IMR-90 (cell line): ENCODE data around the gene ATP9B. TPM values are rescaled to one million over a fixed set of nuclear protein-coding genes. Genes with fewer than 3 reads are reported as not detected.

Experiments used
- ATAC-seq: fragments of 200-7000 bp; cut with Tn5 transposase; 2 replicates; pipeline ENCODE4 v1.9.1; 2020; ENCODE audit warnings: low read depth, mild to moderate bottlenecking, moderate library complexity
- BruUV-seq: library from RNA; stranded (reverse); fragments of 400-500 nt; replicated peaks from 2 replicates; lab custom pipeline; 2021; lab: Mats Ljungman, UMichigan
- CTCF ChIA-PET: fragments of 300-600 bp; formaldehyde crosslinking; extraction: SDS; loops from one replicate; lab custom pipeline; 2021; ENCODE audit warnings: antibody characterized with exemption; lab: Yijun Ruan, JAX
- POLR2A ChIA-PET: fragments of 300-600 bp; sonication (Branson Sonifier 250); formaldehyde crosslinking; loops from one replicate; lab custom pipeline; 2022; ENCODE audit warnings: antibody characterized with exemption; ENCODE audit not compliant: unreplicated experiment; lab: Charles Lee
- DNase-seq: peaks from one replicate; pipeline ENCODE4 v3.0.0; 2013
- H2AFZ ChIP-seq: replicated peaks from 2 replicates; pipeline ENCODE3; 2013; ENCODE audit warnings: low read length, mild to moderate bottlenecking; ENCODE audit not compliant: poor library complexity
- H2AK5ac ChIP-seq: 2 replicates; pipeline ENCODE4 v1.6.1; 2013; ENCODE audit warnings: low read depth, low read length, inconsistent platforms
- H2AK9ac ChIP-seq: replicated peaks from 2 replicates; pipeline ENCODE3; 2013; ENCODE audit warnings: mild to moderate bottlenecking, low read depth, low read length, moderate library complexity; ENCODE audit not compliant: poor library complexity
- H2BK120ac ChIP-seq: 2 replicates; pipeline ENCODE4 v1.6.1; 2013; ENCODE audit warnings: low read depth, low read length, inconsistent platforms
- H2BK15ac ChIP-seq: 3 replicates; pipeline ENCODE4 v1.6.1; 2013; ENCODE audit warnings: low read depth, low read length, inconsistent platforms
- H2BK20ac ChIP-seq: 2 replicates; pipeline ENCODE4 v1.6.1; 2013; ENCODE audit warnings: low read depth, mild to moderate bottlenecking, inconsistent platforms, low read length, moderate library complexity
- H2BK5ac ChIP-seq: 2 replicates; pipeline ENCODE4 v1.6.1; 2013; ENCODE audit warnings: mild to moderate bottlenecking, low read depth, low read length, inconsistent platforms; ENCODE audit not compliant: poor library complexity, severe bottlenecking
- H3K14ac ChIP-seq: replicated peaks from 2 replicates; pipeline ENCODE4 v1.6.1; 2013; ENCODE audit warnings: low read depth, low read length, inconsistent platforms
- H3K18ac ChIP-seq: 2 replicates; pipeline ENCODE4 v1.6.1; 2013; ENCODE audit warnings: low read depth, low read length, control low read depth
- H3K23ac ChIP-seq: 2 replicates; pipeline ENCODE4 v1.6.1; 2013; ENCODE audit warnings: low read depth, low read length, inconsistent platforms
- H3K27ac ChIP-seq: 2 replicates; pipeline ENCODE4 v1.5.1; 2013; ENCODE audit warnings: mild to moderate bottlenecking, control low read depth, low read length; ENCODE audit not compliant: insufficient read depth
- H3K27me3 ChIP-seq: 2 replicates; pipeline ENCODE4 v1.6.1; 2013; ENCODE audit warnings: low read length; ENCODE audit not compliant: control insufficient read depth, insufficient read depth
- H3K36me3 ChIP-seq: 2 replicates; pipeline ENCODE4 v1.6.1; 2013; ENCODE audit warnings: low read length, mixed read lengths; ENCODE audit not compliant: control insufficient read depth, insufficient read depth
- H3K4ac ChIP-seq: 2 replicates; pipeline ENCODE4 v1.6.1; 2013; ENCODE audit warnings: low read depth, low read length, inconsistent platforms
- H3K4me1 ChIP-seq: 2 replicates; pipeline ENCODE4 v1.6.1; 2013; ENCODE audit warnings: low read length, mixed read lengths; ENCODE audit not compliant: control insufficient read depth, insufficient read depth
- H3K4me2 ChIP-seq: 2 replicates; pipeline ENCODE4 v1.6.1; 2013; ENCODE audit warnings: low read depth, mild to moderate bottlenecking, control low read depth, low read length, moderate library complexity
- H3K4me3 ChIP-seq: 2 replicates; pipeline ENCODE4 v1.5.1; 2013; ENCODE audit warnings: low read depth, mild to moderate bottlenecking, control low read depth, low read length, moderate library complexity; ENCODE audit not compliant: insufficient read depth
- H3K56ac ChIP-seq: 2 replicates; pipeline ENCODE4 v1.6.1; 2013; ENCODE audit warnings: low read length, inconsistent platforms; ENCODE audit not compliant: insufficient read depth; ENCODE audit errors: extremely low read depth
- H3K79me1 ChIP-seq, 2 experiments: 2 replicates each; pipeline ENCODE4 v1.6.1; 2013; ENCODE audit warnings: low read length in 2 of 2, inconsistent platforms in 1 of 2, low read depth in 1 of 2
- H3K9ac ChIP-seq: 2 replicates; pipeline ENCODE4 v1.6.1; 2013; ENCODE audit warnings: low read depth, low read length, control low read depth
- H3K9me1 ChIP-seq: 2 replicates; pipeline ENCODE4 v1.6.1; 2013; ENCODE audit warnings: low read length, inconsistent platforms; ENCODE audit not compliant: insufficient read depth
- H3K9me3 ChIP-seq: 2 replicates; pipeline ENCODE4 v1.6.1; 2013; ENCODE audit warnings: low read length; ENCODE audit not compliant: control insufficient read depth, insufficient read depth
- H4K20me1 ChIP-seq: 2 replicates; pipeline ENCODE4 v1.6.1; 2013; ENCODE audit warnings: low read length, inconsistent platforms; ENCODE audit not compliant: insufficient read depth
- H4K5ac ChIP-seq: 2 replicates; pipeline ENCODE4 v1.6.1; 2013; ENCODE audit warnings: mild to moderate bottlenecking, low read depth, low read length, control low read depth
- H4K8ac ChIP-seq, 2 experiments: 2 replicates each; pipeline ENCODE4 v1.6.1; 2013; ENCODE audit warnings: low read depth in 2 of 2, low read length in 2 of 2, control low read depth in 1 of 2, inconsistent platforms in 1 of 2
- H4K91ac ChIP-seq: 2 replicates; pipeline ENCODE4 v1.6.1; 2013; ENCODE audit warnings: low read depth, low read length, inconsistent platforms; ENCODE audit not compliant: insufficient read depth
- BHLHE40 ChIP-seq: fragments of 150-350 bp; IDR thresholded peaks from 2 replicates; pipeline ENCODE4 v1.6.1; 2016; ENCODE audit warnings: mild to moderate bottlenecking, low read depth, low read length
- CEBPB ChIP-seq: IDR thresholded peaks from 2 replicates; pipeline ENCODE4 v1.6.1; 2012; ENCODE audit warnings: low read depth, low read length, improper control_type of control experiment
- CHD1 ChIP-seq: IDR thresholded peaks from 2 replicates; pipeline ENCODE4 v1.6.1; 2012; ENCODE audit warnings: low read depth, low read length, improper control_type of control experiment
- CTCF ChIP-seq: conservative IDR thresholded peaks from 2 replicates; pipeline ENCODE4 v1.5.1; 2012; ENCODE audit warnings: mild to moderate bottlenecking, low read depth, low read length, improper control_type of control experiment
- ELK1 ChIP-seq: fragments of 150-350 bp; IDR thresholded peaks from 2 replicates; pipeline ENCODE4 v1.6.1; 2016; ENCODE audit warnings: low read depth, mild to moderate bottlenecking, low read length, moderate library complexity, borderline replicate concordance
- FOS ChIP-seq: fragments of 150-350 bp; IDR thresholded peaks from 2 replicates; pipeline ENCODE4 v1.6.1; 2016; ENCODE audit warnings: low read depth, low read length
- MAZ ChIP-seq: IDR thresholded peaks from 2 replicates; pipeline ENCODE4 v1.6.1; 2012; ENCODE audit warnings: low read depth, mild to moderate bottlenecking, low read length, improper control_type of control experiment, moderate library complexity, borderline replicate concordance
- MXI1 ChIP-seq: IDR thresholded peaks from 2 replicates; pipeline ENCODE4 v1.6.1; 2012; ENCODE audit warnings: low read depth, mild to moderate bottlenecking, low read length, moderate library complexity, borderline replicate concordance
- NFE2L2 ChIP-seq: fragments of 150-350 bp; IDR thresholded peaks from 2 replicates; pipeline ENCODE4 v1.6.1; 2016; ENCODE audit warnings: low read depth, mild to moderate bottlenecking, low read length
- POLR2A ChIP-seq: IDR thresholded peaks from 2 replicates; pipeline ENCODE4 v1.6.1; 2012; ENCODE audit warnings: mild to moderate bottlenecking, low read depth, low read length
- RAD21 ChIP-seq: IDR thresholded peaks from 2 replicates; pipeline ENCODE4 v1.6.1; 2012; ENCODE audit warnings: low read length, improper control_type of control experiment
- RCOR1 ChIP-seq: IDR thresholded peaks from 2 replicates; pipeline ENCODE4 v1.6.1; 2012; ENCODE audit warnings: mild to moderate bottlenecking, low read length, improper control_type of control experiment; ENCODE audit not compliant: insufficient replicate concordance
- RFX5 ChIP-seq: IDR thresholded peaks from 2 replicates; pipeline ENCODE4 v1.8.0; 2012; ENCODE audit warnings: low read depth, mild to moderate bottlenecking, low read length, moderate library complexity
- SMC3 ChIP-seq: fragments of 150-350 bp; IDR thresholded peaks from 2 replicates; pipeline ENCODE4 v1.6.1; 2016; ENCODE audit warnings: low read depth, mild to moderate bottlenecking, antibody characterized with exemption, low read length, moderate library complexity
- USF2 ChIP-seq: fragments of 150-350 bp; IDR thresholded peaks from 2 replicates; pipeline ENCODE4 v1.6.1; 2017; ENCODE audit warnings: mild to moderate bottlenecking, antibody characterized with exemption, low read length, low read depth
- WGBS, 2 experiments: methylation state at CpG; one replicate each; pipeline versions ENCODE4 v1.1.5 to v1.1.7; 2013; ENCODE audit warnings: missing lambda C conversion rate in 2 of 2; ENCODE audit not compliant: insufficient read length in 1 of 2; ENCODE audit errors: extremely low coverage in 2 of 2; 5-methylcytosine and 5-hydroxymethylcytosine counted together
- dilution Hi-C: fragments of 300-500 bp; cut with HindIII; formaldehyde crosslinking; loops from one replicate; pipeline ENCODE4 v1.14.3; 2018; ENCODE audit warnings: low sequenced_read_pairs; ENCODE audit not compliant: unreplicated experiment
- in situ Hi-C: fragments of 300-500 bp; cut with MboI; formaldehyde crosslinking; loops from 3 replicates; pipeline ENCODE4 v1.14.3; 2019; ENCODE audit warnings: low sequenced_read_pairs, inconsistent platforms, mixed read lengths
- intact Hi-C: fragments of 100-400 bp; cut with micrococcal nuclease; formaldehyde crosslinking; loops from 2 replicates; pipeline ENCODE4 v1.10.0; 2022
- polyA plus RNA-seq, 3 experiments: library from polyadenylated mRNA; depleted of rRNA; stranded (reverse); fragments of >200 nt; gene quantifications; 2 replicates each; pipeline ENCODE4 v1.2.3, GENCODE V29; 2012; ENCODE audit warnings: low replicate concordance in 1 of 3
- total RNA-seq: library from RNA; depleted of rRNA; stranded (reverse); fragments of >200 nt; gene quantifications from 2 replicates; pipeline ENCODE4 v1.2.3, GENCODE V29; 2012

ATP9B gene
- total and polyA plus RNA-seq, 2 of the 4 experiments (the other 2 are of a cell fraction): 11.0 to 11.5 TPM

- in situ Hi-C loops: no loop called here
- Histone ChIP-seq H3K4me2 (no peak overlapping the region), H3K56ac (no peak overlapping the region), H3K27me3 (no peaks in the 10 kb centered on the region), H2BK5ac (no peak overlapping the region), H3K9ac (no peak overlapping the region), H3K36me3 (peaks cover 17% of the 10 kb centered on the region), H3K14ac (no peak overlapping the region), H2BK15ac (no peak overlapping the region), H3K9me1 (peaks cover 3% of the 10 kb centered on the region; the same call in 1 of the 2 replicates), H4K8ac (no peak overlapping the region), H4K20me1 (no peaks in the 10 kb centered on the region), H2BK20ac (no peak overlapping the region), H3K79me1 (no peaks in the 10 kb centered on the region), H3K18ac (no peak overlapping the region), H3K4me3 (no peak overlapping the region), H3K9me3 (no peaks in the 10 kb centered on the region), H2AK9ac (no peak overlapping the region), H3K4me1 (no peaks in the 10 kb centered on the region), H2AFZ (no peak overlapping the region), H2AK5ac (no peak overlapping the region), H3K23ac (no peak overlapping the region), H3K27ac (no peak overlapping the region), H2BK120ac (no peak overlapping the region), H4K5ac (no peak overlapping the region), H4K91ac (no peak overlapping the region), H3K4ac (no peak overlapping the region)
- whole genome bisulfite sequencing, 2 experiments: 96% methylated on average over 8 of the region's 12 CpGs; no CpG with 5 or more reads in 1 of the 2 experiments
- no TSS peak for BruUV-seq
- ChIA-PET CTCF (no interaction called here), POLR2A (no interaction called here)
- ATAC-seq (no peak), DNase-seq (no peak)
- TF ChIP-seq MXI1 (no peak), CTCF (no peak), ELK1 (no peak), BHLHE40 (no peak), FOS (no peak), RCOR1 (no peak), POLR2A (no peak), NFE2L2 (no peak), USF2 (no peak), MAZ (no peak), CEBPB (no peak), RAD21 (no peak), CHD1 (no peak), RFX5 (no peak), SMC3 (no peak)
- dilution Hi-C loops: no loop called here
- intact Hi-C loops: no loop called here
These were observed 268.4 kb downstream of the ATP9B start for GRCh38 chr18:79337620-79338019.
